GM19463 (cell line): Measurements from ENCODE around the gene RPL15.
"Not testable (repeated sequence)": the region's sequence is repeated elsewhere in the genome, so short reads cannot be mapped to it uniquely, and the experiment has no call there.

Experiments used
- ATAC-seq: cut with Tn5 transposase; IDR thresholded peaks from one replicate; pipeline ENCODE4 v1.9.1; 2021; ENCODE audit warnings: mild to moderate bottlenecking, moderate library complexity; ENCODE audit not compliant: unreplicated experiment

The RPL15 gene

GRCh38 chr3:23916886-23917678, at the start of gene RPL15, which contains the start of gene NKIRAS1:
RPL15 (plus strand) TSS chr3:23917132; CDS start chr3:23917860, 728 bp downstream.
NKIRAS1 (minus strand) TSS chr3:23916990; CDS start chr3:23910904, 6,086 bp downstream.
- peak; percentile 89 for ATAC-seq

- ATAC-seq, result no peak
Measured at GRCh38 chr3:23867400-23867799, 49.5 kb upstream of the RPL15 start.

- no peak for ATAC-seq
Measured at GRCh38 chr3:23867838-23868237, 49.1 kb upstream of the RPL15 start.

- ATAC-seq, result no peak
Measured at GRCh38 chr3:23869977-23870662, 46.8 kb upstream of the RPL15 start.

- ATAC-seq, result not testable (repeated sequence)
Measured at GRCh38 chr3:23870663-23871043, 46.3 kb upstream of the RPL15 start.

GRCh38 chr3:23871361-23871760, 45.6 kb upstream of the RPL15 start:
- ATAC-seq, result not testable (repeated sequence)

- ATAC-seq, result no peak
Measured at GRCh38 chr3:23872330-23872729, 44.6 kb upstream of the RPL15 start.

GRCh38 chr3:23873941-23874340, 43.0 kb upstream of the RPL15 start:
- no peak for ATAC-seq

- no peak for ATAC-seq
Measured at GRCh38 chr3:23874359-23875112, 42.4 kb upstream of the RPL15 start.

- no peak for ATAC-seq
Measured at GRCh38 chr3:23875113-23875725, 41.7 kb upstream of the RPL15 start.

- ATAC-seq, result no peak
Measured at GRCh38 chr3:23876923-23877322, 40.0 kb upstream of the RPL15 start.

GRCh38 chr3:23877329-23877980, 39.5 kb upstream of the RPL15 start:
- no peak for ATAC-seq

GRCh38 chr3:23879485-23879884, 37.4 kb upstream of the RPL15 start:
- ATAC-seq, result no peak

GRCh38 chr3:23880703-23881339, 36.1 kb upstream of the RPL15 start:
- ATAC-seq, result no peak

GRCh38 chr3:23881993-23882392, 34.9 kb upstream of the RPL15 start:
- not testable (repeated sequence) for ATAC-seq

GRCh38 chr3:23882487-23882918, 34.4 kb upstream of the RPL15 start:
- no peak for ATAC-seq

- no peak for ATAC-seq
Measured at GRCh38 chr3:23884481-23884880, 32.5 kb upstream of the RPL15 start.

GRCh38 chr3:23885210-23885609, 31.7 kb upstream of the RPL15 start:
- ATAC-seq, result no peak

GRCh38 chr3:23886311-23886710, 30.6 kb upstream of the RPL15 start:
- no peak for ATAC-seq

- no peak for ATAC-seq
Measured at GRCh38 chr3:23888617-23889228, 28.2 kb upstream of the RPL15 start.
